Mesothelial cell of epicardium (in vitro differentiated cells): ENCODE measurements around the gene TFDP2. TPM values are rescaled to one million over a fixed set of nuclear protein-coding genes. Genes with fewer than 3 reads are reported as not detected.

Experiments used
- DNase-seq, 2 experiments: peaks; one replicate each; pipeline ENCODE4 v3.0.0; 2021; ENCODE audit warnings: low spot score in 2 of 2; ENCODE audit not compliant: unreplicated experiment in 2 of 2
- H3K27ac Mint-ChIP-seq: 2 replicates; pipeline ENCODE4 v1.8.0; 2021; ENCODE audit warnings: mixed read lengths
- H3K27me3 Mint-ChIP-seq: 2 replicates; pipeline ENCODE4 v1.8.0; 2021; ENCODE audit warnings: low read depth, mixed read lengths
- H3K36me3 Mint-ChIP-seq: 2 replicates; pipeline ENCODE4 v1.8.0; 2021; ENCODE audit warnings: mixed read lengths
- H3K4me1 Mint-ChIP-seq: 2 replicates; pipeline ENCODE4 v1.8.0; 2021; ENCODE audit warnings: mixed read lengths
- H3K4me3 Mint-ChIP-seq: 2 replicates; pipeline ENCODE4 v1.8.0; 2021; ENCODE audit warnings: mild to moderate bottlenecking, moderate library complexity, mixed read lengths
- H3K9me3 Mint-ChIP-seq: 2 replicates; pipeline ENCODE4 v1.8.0; 2021; ENCODE audit warnings: mixed read lengths
- total RNA-seq: library from RNA; stranded (reverse); gene quantifications from 3 replicates; pipeline ENCODE4 v1.2.1, GENCODE V29; 2021
- TF ChIP-seq, protein P1 (sequence below): fragments of 200-600 bp; sonication (generic); IDR thresholded peaks from one replicate; pipeline ENCODE4 v1.5.0; 2021; ENCODE audit warnings: antibody characterized with exemption; ENCODE audit not compliant: unreplicated experiment

Gene TFDP2
- total RNA-seq, 1 donor from 2014 or later = 109 TPM

GRCh38 chr3:141945726-141946485 is 203.4 kb downstream of the TFDP2 start:
- DNase-seq = no peak
- Mint-ChIP-seq H3K36me3 (peaks cover 20% of the 10 kb centered on the region), H3K4me1 (peaks cover 5% of the 10 kb centered on the region), H3K27ac (no peak overlapping the region), H3K9me3 (no peaks in the 10 kb centered on the region), H3K4me3 (no peak overlapping the region), H3K27me3 (no peaks in the 10 kb centered on the region)
- TF ChIP-seq, protein P1, sequence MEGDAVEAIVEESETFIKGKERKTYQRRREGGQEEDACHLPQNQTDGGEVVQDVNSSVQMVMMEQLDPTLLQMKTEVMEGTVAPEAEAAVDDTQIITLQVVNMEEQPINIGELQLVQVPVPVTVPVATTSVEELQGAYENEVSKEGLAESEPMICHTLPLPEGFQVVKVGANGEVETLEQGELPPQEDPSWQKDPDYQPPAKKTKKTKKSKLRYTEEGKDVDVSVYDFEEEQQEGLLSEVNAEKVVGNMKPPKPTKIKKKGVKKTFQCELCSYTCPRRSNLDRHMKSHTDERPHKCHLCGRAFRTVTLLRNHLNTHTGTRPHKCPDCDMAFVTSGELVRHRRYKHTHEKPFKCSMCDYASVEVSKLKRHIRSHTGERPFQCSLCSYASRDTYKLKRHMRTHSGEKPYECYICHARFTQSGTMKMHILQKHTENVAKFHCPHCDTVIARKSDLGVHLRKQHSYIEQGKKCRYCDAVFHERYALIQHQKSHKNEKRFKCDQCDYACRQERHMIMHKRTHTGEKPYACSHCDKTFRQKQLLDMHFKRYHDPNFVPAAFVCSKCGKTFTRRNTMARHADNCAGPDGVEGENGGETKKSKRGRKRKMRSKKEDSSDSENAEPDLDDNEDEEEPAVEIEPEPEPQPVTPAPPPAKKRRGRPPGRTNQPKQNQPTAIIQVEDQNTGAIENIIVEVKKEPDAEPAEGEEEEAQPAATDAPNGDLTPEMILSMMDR = no peak

- Mint-ChIP-seq H3K4me1 (peaks cover 20% of the 10 kb centered on the region), H3K27me3 (no peaks in the 10 kb centered on the region), H3K9me3 (no peaks in the 10 kb centered on the region), H3K4me3 (no peak overlapping the region), H3K36me3 (peaks cover 9% of the 10 kb centered on the region), H3K27ac (no peak overlapping the region)
- no peak for DNase-seq
- TF ChIP-seq, protein P1 = no peak
These were observed 207.3 kb downstream of the TFDP2 start for GRCh38 chr3:141942006-141942405.

GRCh38 chr3:141941093-141941492 is 208.3 kb downstream of the TFDP2 start:
- H3K4me1 Mint-ChIP-seq = peaks cover 20% of the 10 kb centered on the region
- H3K27me3 Mint-ChIP-seq = no peaks in the 10 kb centered on the region
- H3K27ac Mint-ChIP-seq = no peak overlapping the region
- H3K36me3 Mint-ChIP-seq = peaks cover 7% of the 10 kb centered on the region
- no peak for DNase-seq
- H3K9me3 Mint-ChIP-seq = no peaks in the 10 kb centered on the region
- TF ChIP-seq, protein P1 = no peak
- H3K4me3 Mint-ChIP-seq = no peak overlapping the region

DNA sequence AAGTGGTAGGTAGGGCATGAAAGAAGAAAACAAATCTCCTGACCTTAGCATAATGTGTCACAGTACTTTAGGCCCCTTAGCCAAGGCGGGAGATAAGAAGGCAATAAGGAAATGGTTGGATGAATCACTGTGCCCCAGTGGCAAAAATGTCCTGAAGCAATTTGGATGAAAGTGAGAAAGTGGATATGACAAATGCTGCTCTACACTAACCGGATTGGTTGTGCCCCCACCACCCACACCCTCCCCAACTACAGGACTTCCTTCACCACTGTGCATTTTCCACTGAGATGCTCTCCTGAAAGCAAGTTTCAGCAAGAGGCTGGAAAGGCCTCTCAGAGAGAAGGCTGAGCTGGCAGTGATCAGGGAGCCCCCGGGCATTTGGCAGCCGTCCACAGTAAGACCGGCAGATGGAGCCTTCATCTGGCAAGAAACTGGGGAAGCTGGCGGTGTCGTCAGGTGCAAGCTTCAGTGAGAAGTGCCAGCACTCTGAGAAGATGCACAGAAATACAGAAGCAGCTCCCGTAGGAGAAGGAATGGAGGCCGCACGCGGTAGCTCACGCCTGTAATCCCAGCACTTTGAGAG is 209.1 kb downstream of the TFDP2 start:
- Mint-ChIP-seq H3K36me3 (peaks cover 4% of the 10 kb centered on the region), H3K4me3 (no peak overlapping the region), H3K27me3 (no peaks in the 10 kb centered on the region), H3K9me3 (no peaks in the 10 kb centered on the region), H3K27ac (peak overlapping the region; percentile 79), H3K4me1 (peaks cover 20% of the 10 kb centered on the region)
- TF ChIP-seq, protein P1 = no peak
- DNase-seq = peak; percentile 50 to 79

DNA sequence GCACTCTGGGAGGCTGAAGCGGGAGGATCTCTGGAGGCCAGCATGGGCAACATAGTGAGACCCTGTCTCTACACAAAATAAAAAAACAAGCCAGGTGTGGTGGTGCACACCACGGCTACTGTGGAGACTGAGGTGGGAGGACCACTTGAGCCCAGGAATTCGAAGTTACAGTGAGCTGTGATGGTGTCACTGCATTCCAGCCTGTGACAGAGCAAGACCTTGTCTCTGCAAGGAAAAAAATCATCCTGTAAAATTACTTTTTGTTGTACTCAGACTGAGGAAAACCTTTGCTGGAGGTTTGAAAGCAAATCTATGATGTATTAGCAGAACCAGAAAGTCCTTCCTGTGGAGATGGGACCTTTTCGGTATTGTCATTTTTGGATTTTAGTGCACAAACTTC is 209.6 kb downstream of the TFDP2 start:
- no peak for DNase-seq
- H3K36me3 Mint-ChIP-seq = peaks cover 4% of the 10 kb centered on the region
- TF ChIP-seq, protein P1 = no peak
- H3K4me3 Mint-ChIP-seq = no peak overlapping the region
- peaks cover 25% of the 10 kb centered on the region for H3K4me1 Mint-ChIP-seq
- peak overlapping the region; percentile 79 for H3K27ac Mint-ChIP-seq
- no peaks in the 10 kb centered on the region for H3K27me3 Mint-ChIP-seq
- no peaks in the 10 kb centered on the region for H3K9me3 Mint-ChIP-seq
